HG02678 (cell line): Measurements from ENCODE around the gene NOPCHAP1.
"Not testable (repeated sequence)": the region's sequence is repeated elsewhere in the genome, so short reads cannot be mapped to it uniquely, and the experiment has no call there.

Source experiments
- ATAC-seq: cut with Tn5 transposase; IDR thresholded peaks from one replicate; pipeline ENCODE4 v1.9.1; 2021; ENCODE audit warnings: mild to moderate bottlenecking, moderate library complexity; ENCODE audit not compliant: unreplicated experiment

Gene NOPCHAP1

GRCh38 chr12:104964167-104964855, 21.8 kb upstream of the NOPCHAP1 start:
- no peak for ATAC-seq

GRCh38 chr12:104964856-104965205, 21.3 kb upstream of the NOPCHAP1 start:
- no peak for ATAC-seq

- ATAC-seq = peak; percentile 88
Observed at GRCh38 chr12:104966677-104967076, 19.4 kb upstream of the NOPCHAP1 start.

GRCh38 chr12:104969343-104969742, 16.8 kb upstream of the NOPCHAP1 start:
- no peak for ATAC-seq

GRCh38 chr12:104971306-104971705, 14.8 kb upstream of the NOPCHAP1 start:
- no peak for ATAC-seq

- no peak for ATAC-seq
Observed at GRCh38 chr12:104973250-104973649, 12.9 kb upstream of the NOPCHAP1 start.

GRCh38 chr12:104974626-104975290, 11.4 kb upstream of the NOPCHAP1 start:
- peak; percentile 97 for ATAC-seq

- no peak for ATAC-seq
Observed at GRCh38 chr12:104975587-104976343, 10.4 kb upstream of the NOPCHAP1 start.

GRCh38 chr12:104976703-104977102, 9.4 kb upstream of the NOPCHAP1 start:
- no peak for ATAC-seq

GRCh38 chr12:104977688-104978087, 8.4 kb upstream of the NOPCHAP1 start:
- not testable (repeated sequence) for ATAC-seq

GRCh38 chr12:104985206-104985605, 910 bp upstream of the NOPCHAP1 start:
- ATAC-seq = no peak

- ATAC-seq = no peak
Observed at GRCh38 chr12:104990950-104991349, 4.8 kb downstream of the NOPCHAP1 start.

- no peak for ATAC-seq
Observed at GRCh38 chr12:104991565-104992128, 5.5 kb downstream of the NOPCHAP1 start.

- ATAC-seq = no peak
Observed at GRCh38 chr12:104994336-104994735, 8.2 kb downstream of the NOPCHAP1 start.

- ATAC-seq = no peak
Observed at GRCh38 chr12:104997541-104997940, 11.4 kb downstream of the NOPCHAP1 start.

GRCh38 chr12:104998423-104999346, 12.6 kb downstream of the NOPCHAP1 start:
- no peak for ATAC-seq

- ATAC-seq = no peak
Observed at GRCh38 chr12:104999347-104999685, 13.2 kb downstream of the NOPCHAP1 start.

- ATAC-seq = no peak
Observed at GRCh38 chr12:105001476-105001875, 15.4 kb downstream of the NOPCHAP1 start.

GRCh38 chr12:105013892-105014291, 27.8 kb downstream of the NOPCHAP1 start:
- no peak for ATAC-seq

GRCh38 chr12:105014603-105015002, 28.5 kb downstream of the NOPCHAP1 start:
- ATAC-seq = no peak

- no peak for ATAC-seq
Observed at GRCh38 chr12:105015543-105015942, 29.4 kb downstream of the NOPCHAP1 start.
